Astrocyte (in vitro differentiated cells and primary cell): Measurements from ENCODE around the gene PPP1R16B.

Experiments
- EZH2 ChIP-seq: IDR thresholded peaks from 2 replicates; pipeline ENCODE4 v1.6.1; 2012; ENCODE audit warnings: mild to moderate bottlenecking, low read length, inconsistent platforms; ENCODE audit not compliant: insufficient read depth
- TF ChIP-seq, protein P1 (sequence below): IDR thresholded peaks from 2 replicates; pipeline ENCODE4 v1.5.1; 2011; ENCODE audit warnings: low read depth, mild to moderate bottlenecking, inconsistent platforms, low read length, moderate library complexity; ENCODE audit not compliant: insufficient read depth

DNA sequence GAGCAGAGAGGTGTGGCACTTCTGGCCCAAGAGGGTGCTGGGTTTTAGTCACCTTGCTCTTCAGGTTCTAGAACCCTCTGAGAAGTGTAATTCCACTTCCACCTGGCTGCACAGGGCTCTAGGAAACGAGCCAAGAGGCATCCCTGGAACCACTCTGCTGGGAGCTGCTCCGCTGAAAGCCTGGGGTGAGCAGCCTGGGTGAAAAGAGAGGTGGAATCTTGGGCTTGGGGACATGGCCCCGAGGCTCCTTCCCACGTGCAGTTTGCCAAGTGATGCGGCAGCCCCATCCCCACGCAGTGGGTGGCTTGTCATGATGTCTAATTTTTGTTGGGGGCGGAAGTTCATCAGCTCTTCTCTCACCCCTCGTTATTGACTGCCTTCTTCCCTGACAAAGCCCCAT lies 32.8 kb downstream of the PPP1R16B start:
- TF ChIP-seq, protein P1, sequence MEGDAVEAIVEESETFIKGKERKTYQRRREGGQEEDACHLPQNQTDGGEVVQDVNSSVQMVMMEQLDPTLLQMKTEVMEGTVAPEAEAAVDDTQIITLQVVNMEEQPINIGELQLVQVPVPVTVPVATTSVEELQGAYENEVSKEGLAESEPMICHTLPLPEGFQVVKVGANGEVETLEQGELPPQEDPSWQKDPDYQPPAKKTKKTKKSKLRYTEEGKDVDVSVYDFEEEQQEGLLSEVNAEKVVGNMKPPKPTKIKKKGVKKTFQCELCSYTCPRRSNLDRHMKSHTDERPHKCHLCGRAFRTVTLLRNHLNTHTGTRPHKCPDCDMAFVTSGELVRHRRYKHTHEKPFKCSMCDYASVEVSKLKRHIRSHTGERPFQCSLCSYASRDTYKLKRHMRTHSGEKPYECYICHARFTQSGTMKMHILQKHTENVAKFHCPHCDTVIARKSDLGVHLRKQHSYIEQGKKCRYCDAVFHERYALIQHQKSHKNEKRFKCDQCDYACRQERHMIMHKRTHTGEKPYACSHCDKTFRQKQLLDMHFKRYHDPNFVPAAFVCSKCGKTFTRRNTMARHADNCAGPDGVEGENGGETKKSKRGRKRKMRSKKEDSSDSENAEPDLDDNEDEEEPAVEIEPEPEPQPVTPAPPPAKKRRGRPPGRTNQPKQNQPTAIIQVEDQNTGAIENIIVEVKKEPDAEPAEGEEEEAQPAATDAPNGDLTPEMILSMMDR, result no peak
- TF ChIP-seq EZH2, result no peak
